Stomach (tissue), 9 donors: ENCODE measurements around the gene GPR37. TPM values are rescaled to one million over a fixed set of nuclear protein-coding genes. Genes with fewer than 3 reads are reported as not detected.

Experiments
- DNase-seq, 2 donors: peaks; one replicate each; pipeline versions ENCODE4 v3.0.0 to v3.0.0-alpha.2; 2013 to 2019
- H3K27ac ChIP-seq, 5 donors: fragments of 200-600 bp in 4 of 5; sonication (generic) in 4 of 5; one replicate each; pipeline ENCODE4 v1.5.1; 2013 to 2019; ENCODE audit warnings: mild to moderate bottlenecking in 1 of 5, moderate library complexity in 1 of 5
- H3K27me3 ChIP-seq, 3 donors: fragments of 200-600 bp; sonication (generic); one replicate each; pipeline ENCODE4 v1.5.1; 2017 to 2019; ENCODE audit warnings: mixed run types in 1 of 3
- H3K36me3 ChIP-seq, 4 donors: fragments of 200-600 bp; sonication (generic); 1 replicate in 3 of 4; 2 replicates in 1 of 4; pipeline ENCODE4 v1.5.1; 2016 to 2019
- H3K4me1 ChIP-seq, 4 donors: fragments of 200-600 bp; sonication (generic); one replicate each; pipeline ENCODE4 v1.5.1; 2016 to 2019
- H3K4me3 ChIP-seq, 4 donors: fragments of 200-600 bp; sonication (generic) in 3 of 4; one replicate each; pipeline ENCODE4 v1.5.1; 2016 to 2019; ENCODE audit warnings: mild to moderate bottlenecking in 1 of 4
- H3K9me3 ChIP-seq, 4 donors: fragments of 200-600 bp; sonication (generic); one replicate each; pipeline ENCODE4 v1.5.1; 2016 to 2019
- EP300 ChIP-seq: sonication (generic); formaldehyde crosslinking; IDR thresholded peaks from one replicate; pipeline ENCODE4 v1.6.1; 2017; ENCODE audit warnings: antibody characterized with exemption
- POLR2A ChIP-seq, 4 donors: fragments of 450-650 bp; IDR thresholded peaks; one replicate each; pipeline ENCODE4 v1.6.1; 2016; ENCODE audit warnings: antibody characterized with exemption in 4 of 4, control low read depth in 2 of 4, mild to moderate bottlenecking in 1 of 4, moderate library complexity in 1 of 4
- POLR2AphosphoS5 ChIP-seq, 3 donors: sonication (generic); formaldehyde crosslinking; IDR thresholded peaks; one replicate each; pipeline ENCODE4 v1.6.1; 2016; ENCODE audit warnings: antibody characterized with exemption in 3 of 3
- WGBS, 5 donors: extraction: QIAGEN DNeasy Blood & Tissue Kit in 3 of 5; methylation state at CpG; one replicate each; pipeline versions ENCODE4 v1.1.5 to v1.1.7; 2013 to 2018; 5-methylcytosine and 5-hydroxymethylcytosine counted together
- intact Hi-C: fragments of 100-400 bp; cut with DNase I; formaldehyde crosslinking; loops from one replicate; pipeline ENCODE4 v1.15.1; 2023; ENCODE audit warnings: low total_unique reads
- polyA plus RNA-seq, 3 donors: library from polyadenylated mRNA; stranded (reverse); fragments of 200-250 nt; gene quantifications; one replicate each; pipeline ENCODE4 v1.2.3, GENCODE V29; 2013
- total RNA-seq, 5 donors: library from RNA; depleted of rRNA; stranded (reverse); fragments of >200 nt; gene quantifications; one replicate each; pipeline versions ENCODE4 v1.1.0 to v1.2.3, GENCODE V29; 2014 to 2016
- TF ChIP-seq, protein P1 (sequence below), 7 experiments: fragments of 450-650 bp in 4 of 7; fragments of 200-600 bp in 3 of 7; sonication (generic) in 3 of 7; IDR thresholded peaks; one replicate each; pipeline ENCODE4 v1.5.1; 2016 to 2019; ENCODE audit warnings: antibody characterized with exemption in 7 of 7, control low read depth in 2 of 7, mild to moderate bottlenecking in 1 of 7
- donor health status: healthy with polysubstance abuse.
- donor health status: Bipolar disorder and iron deficiency.
- donor health status: healthy.

Gene GPR37
- total and polyA plus RNA-seq, 8 donors, result under 0.01 to 9.2 (median 0.52) TPM; not detected in 2

DNA sequence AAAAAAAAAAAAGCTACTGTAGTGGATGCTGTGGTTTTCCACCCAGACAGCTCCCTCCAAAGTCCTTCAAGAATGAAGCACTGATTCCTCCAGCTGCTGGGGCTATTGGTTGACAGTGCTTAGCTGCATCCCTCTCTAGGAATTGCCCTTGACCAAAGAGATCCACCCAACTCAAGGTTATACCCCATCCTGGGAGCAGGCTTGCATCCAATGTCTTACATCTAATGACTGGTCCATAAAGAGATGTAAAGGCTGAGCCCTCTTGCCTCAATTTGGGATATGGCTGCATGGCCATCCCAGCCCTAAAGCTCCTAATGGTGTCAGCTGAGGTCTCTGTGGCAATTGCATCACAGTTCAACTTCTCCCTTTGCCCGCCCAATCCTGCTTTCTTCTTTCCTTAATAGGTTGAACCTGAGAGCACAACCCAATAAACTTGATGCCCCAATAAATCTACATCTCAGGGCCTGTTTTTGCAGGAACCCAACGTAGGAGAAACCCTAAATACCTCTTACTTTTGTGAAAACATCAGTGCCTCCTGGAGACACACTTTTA, 4.4 kb downstream of the GPR37 start:
- no peaks in the 10 kb centered on the region for H3K36me3 ChIP-seq
- H3K4me1 ChIP-seq, result peaks cover 9 to 26% (median 25%) of the 10 kb centered on the region in 4 donors
- intact Hi-C loops, result no loop called here
- WGBS, 5 donors, result 79 to 86% (median 81%) methylated on average over 2 of the region's 2 CpGs
- H3K4me3 ChIP-seq, result no peak overlapping the region
- no peaks in the 10 kb centered on the region for H3K9me3 ChIP-seq
- TF ChIP-seq POLR2AphosphoS5 (IDR thresholded peaks at IDR 0.05) (no peak), POLR2A (IDR thresholded peaks at IDR 0.05) (no peak), EP300 (no peak)
- TF ChIP-seq, protein P1, sequence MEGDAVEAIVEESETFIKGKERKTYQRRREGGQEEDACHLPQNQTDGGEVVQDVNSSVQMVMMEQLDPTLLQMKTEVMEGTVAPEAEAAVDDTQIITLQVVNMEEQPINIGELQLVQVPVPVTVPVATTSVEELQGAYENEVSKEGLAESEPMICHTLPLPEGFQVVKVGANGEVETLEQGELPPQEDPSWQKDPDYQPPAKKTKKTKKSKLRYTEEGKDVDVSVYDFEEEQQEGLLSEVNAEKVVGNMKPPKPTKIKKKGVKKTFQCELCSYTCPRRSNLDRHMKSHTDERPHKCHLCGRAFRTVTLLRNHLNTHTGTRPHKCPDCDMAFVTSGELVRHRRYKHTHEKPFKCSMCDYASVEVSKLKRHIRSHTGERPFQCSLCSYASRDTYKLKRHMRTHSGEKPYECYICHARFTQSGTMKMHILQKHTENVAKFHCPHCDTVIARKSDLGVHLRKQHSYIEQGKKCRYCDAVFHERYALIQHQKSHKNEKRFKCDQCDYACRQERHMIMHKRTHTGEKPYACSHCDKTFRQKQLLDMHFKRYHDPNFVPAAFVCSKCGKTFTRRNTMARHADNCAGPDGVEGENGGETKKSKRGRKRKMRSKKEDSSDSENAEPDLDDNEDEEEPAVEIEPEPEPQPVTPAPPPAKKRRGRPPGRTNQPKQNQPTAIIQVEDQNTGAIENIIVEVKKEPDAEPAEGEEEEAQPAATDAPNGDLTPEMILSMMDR (IDR thresholded peaks at IDR 0.05), result no peak
- DNase-seq, result no peak
- peaks cover 0 to 31% (median 20%) of the 10 kb centered on the region in 3 donors for H3K27me3 ChIP-seq
- H3K27ac ChIP-seq, result no peak overlapping the region

DNA sequence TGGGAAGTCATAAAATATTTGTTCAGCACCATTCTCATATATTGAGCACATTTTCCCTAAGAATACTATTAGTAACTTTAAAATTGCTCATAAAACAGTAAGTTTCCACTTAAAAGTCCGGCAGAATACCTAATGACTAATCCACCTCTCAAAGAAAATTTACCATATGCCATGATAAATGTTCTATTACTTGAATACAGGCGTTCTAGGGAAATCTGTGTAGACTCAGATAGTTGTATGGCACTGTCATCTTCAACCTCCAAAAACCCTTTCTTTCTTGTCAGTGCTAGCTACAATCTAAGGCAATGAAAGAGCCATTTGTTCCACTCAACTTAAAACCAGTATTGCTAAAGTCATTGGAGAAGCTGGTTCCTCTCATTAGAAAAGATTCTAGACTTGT, 7.3 kb downstream of the GPR37 start:
- intact Hi-C loops, result no loop called here
- no peaks in the 10 kb centered on the region for H3K4me1 ChIP-seq
- 65 to 88% (median 82%) methylated on average over 2 of the region's 2 CpGs for WGBS, 5 donors
- no peak for TF ChIP-seq POLR2A (IDR thresholded peaks at IDR 0.05)
- no peak for DNase-seq
- H3K9me3 ChIP-seq, result no peaks in the 10 kb centered on the region
- H3K27ac ChIP-seq, result no peak overlapping the region
- H3K4me3 ChIP-seq, result no peak overlapping the region
- H3K27me3 ChIP-seq, result peaks cover 0 to 2% (median 0%) of the 10 kb centered on the region in 3 donors
- no peaks in the 10 kb centered on the region for H3K36me3 ChIP-seq

- H3K4me1 ChIP-seq, result no peaks in the 10 kb centered on the region
- intact Hi-C loops, result no loop called here
- DNase-seq, result no peak
- H3K9me3 ChIP-seq, result no peaks in the 10 kb centered on the region
- H3K4me3 ChIP-seq, result no peak overlapping the region
- H3K36me3 ChIP-seq, result no peaks in the 10 kb centered on the region
- H3K27ac ChIP-seq, result no peak overlapping the region
- 10 to 59% (median 47%) methylated on average over 1 of the region's 1 CpG for WGBS, 5 donors
- TF ChIP-seq, protein P1 (IDR thresholded peaks at IDR 0.05), result no peak
- no peak for TF ChIP-seq POLR2A (IDR thresholded peaks at IDR 0.05)
- no peak for TF ChIP-seq EP300
- TF ChIP-seq POLR2AphosphoS5 (IDR thresholded peaks at IDR 0.05), result no peak
- no peaks in the 10 kb centered on the region for H3K27me3 ChIP-seq
Observed at GRCh38 chr7:124754576-124755268, 10.9 kb downstream of the GPR37 start.

DNA sequence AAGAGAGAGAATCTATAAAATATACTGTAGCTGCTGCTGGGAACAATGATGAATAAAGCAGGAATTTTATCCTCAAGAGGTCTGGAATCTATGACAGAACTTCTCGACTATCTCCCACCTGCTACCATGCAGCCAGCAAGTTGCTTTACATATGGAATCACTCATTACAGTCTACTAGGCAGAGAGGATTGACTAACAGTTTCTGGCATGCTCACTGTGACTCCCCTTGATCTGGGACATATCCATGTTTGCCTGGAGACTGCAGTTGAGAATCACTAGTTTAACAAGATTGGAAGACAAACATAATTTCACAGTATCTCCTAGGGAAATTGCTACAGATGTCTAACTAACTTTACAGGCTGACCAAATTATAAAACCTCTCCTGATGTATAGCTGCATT, 13.3 kb downstream of the GPR37 start:
- Histone ChIP-seq H3K4me1 (no peaks in the 10 kb centered on the region), H3K4me3 (no peak overlapping the region), H3K27ac (no peak overlapping the region), H3K36me3 (no peaks in the 10 kb centered on the region), H3K27me3 (no peaks in the 10 kb centered on the region), H3K9me3 (no peaks in the 10 kb centered on the region)
- intact Hi-C loops, result no loop called here
- TF ChIP-seq, protein P1 (IDR thresholded peaks at IDR 0.05), result no peak
- no peak for TF ChIP-seq EP300
- TF ChIP-seq POLR2A (IDR thresholded peaks at IDR 0.05), result no peak
- TF ChIP-seq POLR2AphosphoS5 (IDR thresholded peaks at IDR 0.05), result no peak
- 67 to 74% (median 69%) methylated on average over 1 of the region's 1 CpG for WGBS, 5 donors
- DNase-seq, result peak in 1 of 2 donors; percentile 9

- Histone ChIP-seq H3K36me3 (no peaks in the 10 kb centered on the region), H3K27me3 (no peaks in the 10 kb centered on the region), H3K27ac (no peak overlapping the region), H3K4me3 (no peak overlapping the region), H3K4me1 (no peaks in the 10 kb centered on the region), H3K9me3 (no peaks in the 10 kb centered on the region)
- DNase-seq, result no peak
- intact Hi-C loops, result no loop called here
- TF ChIP-seq POLR2AphosphoS5 (IDR thresholded peaks at IDR 0.05) (no peak), POLR2A (IDR thresholded peaks at IDR 0.05) (no peak), EP300 (no peak)
- TF ChIP-seq, protein P1 (IDR thresholded peaks at IDR 0.05), result no peak
- 76 to 91% (median 82%) methylated on average over 2 of the region's 2 CpGs for WGBS, 5 donors
Observed at GRCh38 chr7:124751027-124751426, 14.6 kb downstream of the GPR37 start.
